ENCODE data around the gene SND1.

DNA sequence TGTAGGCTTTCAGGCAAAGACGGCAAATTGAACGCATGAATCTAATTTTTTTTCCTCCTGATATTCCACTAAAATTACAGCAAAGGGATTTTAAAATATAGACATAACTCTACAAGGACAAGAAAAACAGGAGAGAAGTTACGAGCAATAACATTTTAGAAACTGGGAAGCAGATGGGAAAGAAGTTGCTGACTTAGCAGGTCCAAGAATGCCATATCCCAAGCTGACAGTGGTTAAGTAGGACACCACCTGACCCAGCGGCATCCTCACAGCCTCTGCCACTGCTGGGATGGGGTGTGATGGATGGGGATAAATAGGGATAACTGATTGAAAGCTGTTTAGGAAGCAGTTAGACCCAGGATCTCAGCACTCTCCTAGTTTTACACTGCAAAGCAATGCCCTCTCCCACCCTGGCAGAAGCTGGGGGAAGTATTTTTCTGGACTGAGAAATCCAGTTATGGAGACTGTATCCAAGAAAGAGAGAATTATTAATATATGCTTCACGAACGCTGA is 489.7 kb downstream of the SND1 start:
- TF ChIP-seq CTCF (conservative IDR thresholded peaks at IDR 0.05 in 1 of 2, IDR thresholded peaks at IDR 0.05 in 1 of 2; ENCODE audit: extremely low read depth in 1 of 2, insufficient read depth in 1 of 2, low read depth in 1 of 2, low read length in 2 of 2) (no peak), EZH2 (IDR thresholded peaks at IDR 0.05; ENCODE audit: borderline replicate concordance, low read length) (no peak)

All from mammary epithelial cell (primary cell).